Activated T-helper 1 cell treated with anti-CD3 and anti-CD28 coated beads, Interleukin-2, amount 50 U/mL, for 16 hours (primary cell): Measurements from ENCODE around the gene OAS3.

Experiments
- DNase-seq, 2 donors: peaks; one replicate each; pipeline ENCODE4 v3.0.0-alpha.2; 2020; ENCODE audit warnings: low read depth in 1 of 2, low spot score in 1 of 2

The OAS3 gene

DNA sequence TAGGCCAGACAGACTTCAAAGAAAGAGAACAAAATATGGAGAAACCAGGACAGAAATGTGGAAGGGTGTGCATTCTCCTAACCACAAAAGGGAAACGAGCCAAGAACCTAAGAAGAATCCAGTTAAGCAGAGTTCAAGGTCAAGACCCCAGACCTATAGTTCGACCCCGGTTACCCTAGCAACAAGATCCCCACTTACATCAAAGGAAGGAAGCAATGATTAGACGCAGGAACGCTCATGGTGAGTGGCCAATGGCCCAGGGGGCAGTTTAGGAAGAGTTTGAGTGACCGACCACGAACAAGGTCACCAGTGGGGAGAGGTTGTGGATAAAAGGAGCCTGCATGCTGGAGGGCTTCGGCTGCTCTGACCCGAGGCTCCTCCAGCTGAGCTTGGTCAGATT lies 76.3 kb downstream of the OAS3 start:
- no peak for DNase-seq

DNA sequence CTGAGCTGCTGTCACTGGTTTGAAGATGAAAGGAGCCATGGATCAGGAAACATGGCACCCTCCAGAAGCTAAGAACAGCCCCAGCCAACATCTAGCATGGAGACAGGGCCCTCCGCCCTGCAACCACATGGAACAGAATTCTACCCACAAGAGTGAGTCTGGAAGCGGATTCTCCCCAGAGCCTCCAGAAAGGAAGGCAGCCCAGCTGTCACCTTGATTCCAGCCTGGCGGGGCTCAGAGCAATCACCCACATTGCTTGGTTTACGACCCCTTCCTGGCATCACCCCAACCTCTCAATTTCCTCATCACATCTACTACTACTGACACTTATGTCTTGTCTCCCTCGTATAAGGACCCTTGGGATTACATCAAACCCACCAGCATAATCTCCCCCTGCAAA lies 78.5 kb downstream of the OAS3 start:
- DNase-seq = no peak

DNA sequence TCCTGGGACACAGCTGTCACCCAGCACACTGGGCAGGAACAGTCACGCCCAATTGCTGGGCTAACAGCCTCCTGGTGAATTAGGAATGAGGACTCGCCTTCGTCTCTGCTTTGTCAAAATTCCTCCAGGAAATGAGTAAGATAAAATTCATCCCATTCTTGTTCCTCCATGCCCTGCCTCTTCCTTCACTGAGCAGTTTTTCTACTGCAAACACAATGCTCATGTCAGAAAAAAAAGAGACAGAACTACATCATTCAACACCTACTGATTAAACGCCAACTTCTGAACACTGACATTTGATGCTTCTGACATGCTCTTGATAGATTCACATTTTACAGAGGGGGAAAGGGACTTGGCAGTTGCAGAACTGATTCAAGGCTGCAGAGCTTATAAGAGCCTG lies 80.8 kb downstream of the OAS3 start:
- no peak for DNase-seq

DNA sequence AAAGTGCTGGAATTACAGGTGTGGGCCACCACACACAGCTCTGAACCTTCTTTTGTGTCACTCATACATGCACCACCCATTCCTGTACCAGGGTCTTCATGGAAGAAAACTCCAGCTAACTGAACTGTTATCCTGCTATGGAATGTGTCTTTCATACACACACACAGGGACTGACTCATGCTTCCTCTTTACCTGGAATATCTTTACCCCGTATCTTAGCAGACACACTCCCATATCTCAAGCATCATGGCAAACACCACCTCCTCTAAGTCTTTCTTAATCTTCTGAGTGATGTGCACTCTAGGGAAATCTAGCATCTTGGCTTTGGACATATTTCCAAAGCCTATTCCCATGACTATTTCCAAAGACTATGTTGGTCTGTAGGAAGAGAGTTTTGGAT lies 83.2 kb downstream of the OAS3 start:
- no peak for DNase-seq
